GM23248 (cell line): ENCODE results near the gene GRHPR. TPM values are rescaled to one million over a fixed set of nuclear protein-coding genes. Genes with fewer than 3 reads are reported as not detected.

Experiments used
- DNase-seq: peaks from one replicate; pipeline ENCODE4 v3.0.0-alpha.2; 2015
- H2AFZ ChIP-seq: fragments of 200-600 bp; sonication (generic); 2 replicates; pipeline ENCODE4 v1.6.1; 2016; ENCODE audit warnings: antibody characterized with exemption
- H3F3A ChIP-seq: fragments of 200-600 bp; sonication (generic); 2 replicates; pipeline ENCODE4 v1.6.1; 2016; ENCODE audit warnings: mild to moderate bottlenecking, antibody characterized with exemption, mixed run types; ENCODE audit not compliant: insufficient read depth
- H3K27ac ChIP-seq: fragments of 200-600 bp; sonication (generic); 2 replicates; pipeline ENCODE4 v1.5.1; 2016; ENCODE audit warnings: mild to moderate bottlenecking
- H3K27me3 ChIP-seq: fragments of 200-600 bp; sonication (generic); replicated peaks from 2 replicates; pipeline ENCODE4 v1.6.1; 2016; ENCODE audit warnings: mild to moderate bottlenecking; ENCODE audit not compliant: insufficient read depth
- H3K36me3 ChIP-seq: fragments of 200-600 bp; sonication (generic); 2 replicates; pipeline ENCODE4 v1.6.1; 2016; ENCODE audit warnings: low read depth, mild to moderate bottlenecking
- H3K4me1 ChIP-seq: fragments of 200-600 bp; sonication (generic); 2 replicates; pipeline ENCODE4 v1.6.1; 2016; ENCODE audit warnings: mild to moderate bottlenecking; ENCODE audit not compliant: insufficient read depth
- H3K4me2 ChIP-seq: fragments of 200-600 bp; sonication (generic); one replicate; pipeline ENCODE4 v1.6.1; 2016; ENCODE audit warnings: mild to moderate bottlenecking; ENCODE audit not compliant: unreplicated experiment
- H3K4me3 ChIP-seq: fragments of 200-600 bp; sonication (generic); 2 replicates; pipeline ENCODE4 v1.5.1; 2016; ENCODE audit warnings: mild to moderate bottlenecking
- H3K79me2 ChIP-seq: fragments of 200-600 bp; sonication (generic); 2 replicates; pipeline ENCODE4 v1.6.1; 2016; ENCODE audit warnings: mild to moderate bottlenecking; ENCODE audit not compliant: insufficient read depth
- H3K9ac ChIP-seq: fragments of 200-600 bp; sonication (generic); 2 replicates; pipeline ENCODE4 v1.6.1; 2016; ENCODE audit warnings: mild to moderate bottlenecking
- H3K9me2 ChIP-seq: fragments of 200-600 bp; sonication (generic); 2 replicates; pipeline ENCODE4 v1.6.1; 2016; ENCODE audit warnings: mixed run types, mild to moderate bottlenecking, moderate library complexity; ENCODE audit not compliant: insufficient read depth
- H3K9me3 ChIP-seq: fragments of 200-600 bp; sonication (generic); one replicate; pipeline ENCODE4 v1.6.1; 2017; ENCODE audit warnings: low read depth
- H4K20me1 ChIP-seq: fragments of 200-600 bp; sonication (generic); 2 replicates; pipeline ENCODE4 v1.6.0; 2016; ENCODE audit not compliant: insufficient read depth
- EZH2 ChIP-seq: fragments of 200-600 bp; sonication (generic); IDR thresholded peaks from 2 replicates; pipeline ENCODE4 v1.6.1; 2018; ENCODE audit warnings: antibody characterized with exemption, mild to moderate bottlenecking; ENCODE audit not compliant: insufficient read depth, poor library complexity, severe bottlenecking
- EZH2phosphoT487 ChIP-seq: fragments of 200-600 bp; sonication (generic); IDR thresholded peaks from 2 replicates; pipeline ENCODE4 v1.6.1; 2018; ENCODE audit warnings: antibody characterized with exemption, moderate library complexity, mild to moderate bottlenecking, low read depth; ENCODE audit not compliant: insufficient read depth
- WGBS, 2 experiments: methylation state at CpG; one replicate each; pipeline ENCODE4 v1.1.6; 2015 to 2017; ENCODE audit warnings: low lambda C conversion rate in 2 of 2, low coverage in 1 of 2; ENCODE audit errors: missing lambda C conversion rate in 2 of 2; 5-methylcytosine and 5-hydroxymethylcytosine counted together
- in situ Hi-C: fragments of 300-500 bp; cut with MboI; formaldehyde crosslinking; loops from 2 replicates; pipeline ENCODE4 v1.15.0; 2020
- polyA plus RNA-seq: library from polyadenylated mRNA; unstranded; fragments of >200 nt; fragmentation: Nextera tagmentation; extraction: Ambion mirVana; gene quantifications from 2 replicates; pipeline ENCODE4 v1.2.1, GENCODE V29; 2016
- total RNA-seq: library from RNA; depleted of rRNA; stranded (reverse); fragments of >200 nt; shearing (Covaris generic); gene quantifications from 2 replicates; pipeline ENCODE4 v1.2.3, GENCODE V29; 2014

The GRHPR gene
- total and polyA plus RNA-seq, 2 experiments from 2014 or later = 124 to 146 TPM

GRCh38 chr9:37446401-37446800 lies 23.9 kb downstream of the GRHPR start:
- peaks cover 10% of the 10 kb centered on the region; the same call in 1 of the 2 replicates for H3K36me3 ChIP-seq
- no peaks in the 10 kb centered on the region for H4K20me1 ChIP-seq
- no peak for DNase-seq
- H3K9ac ChIP-seq = no peak overlapping the region
- TF ChIP-seq EZH2 (no peak), EZH2phosphoT487 (no peak)
- peaks cover 95% of the 10 kb centered on the region for H3K79me2 ChIP-seq
- in situ Hi-C loops = no loop called here
- H3K27ac ChIP-seq = no peak overlapping the region
- no peaks in the 10 kb centered on the region for H3K9me2 ChIP-seq
- no peaks in the 10 kb centered on the region for H3K9me3 ChIP-seq
- no peaks in the 10 kb centered on the region for H3K4me1 ChIP-seq
- 54 to 60% methylated on average over 4 of the region's 4 CpGs for WGBS, 2 experiments
- H3K4me2 ChIP-seq = no peak overlapping the region
- no peaks in the 10 kb centered on the region for H3K27me3 ChIP-seq
- no peaks in the 10 kb centered on the region for H3F3A ChIP-seq
- H3K4me3 ChIP-seq = no peak overlapping the region
- H2AFZ ChIP-seq = no peak overlapping the region

GRCh38 chr9:37447111-37447510 lies 24.6 kb downstream of the GRHPR start:
- in situ Hi-C loops = no loop called here
- Histone ChIP-seq H3K9me3 (no peaks in the 10 kb centered on the region), H3K79me2 (peaks cover 95% of the 10 kb centered on the region), H3K9ac (no peak overlapping the region), H3K4me2 (no peak overlapping the region), H2AFZ (no peak overlapping the region), H3K27ac (no peak overlapping the region), H3F3A (no peaks in the 10 kb centered on the region), H3K9me2 (no peaks in the 10 kb centered on the region), H3K27me3 (no peaks in the 10 kb centered on the region), H3K36me3 (peaks cover 3% of the 10 kb centered on the region; the same call in 1 of the 2 replicates), H3K4me1 (no peaks in the 10 kb centered on the region), H4K20me1 (no peaks in the 10 kb centered on the region), H3K4me3 (no peak overlapping the region)
- TF ChIP-seq EZH2 (no peak), EZH2phosphoT487 (no peak)
- no peak for DNase-seq

GRCh38 chr9:37449862-37450632 lies 27.6 kb downstream of the GRHPR start:
- peaks cover 97% of the 10 kb centered on the region for H3K79me2 ChIP-seq

GRCh38 chr9:37451628-37452027 lies 29.1 kb downstream of the GRHPR start:
- Histone ChIP-seq H4K20me1 (0 out of 2 replicates have a peak, but pooled peaks cover 19% of the 10 kb centered on the region), H3K9me3 (no peaks in the 10 kb centered on the region), H3K27ac (no peak overlapping the region), H3F3A (peaks cover 15% of the 10 kb centered on the region; the same call in 1 of the 2 replicates), H3K4me3 (no peak overlapping the region), H2AFZ (no peak overlapping the region), H3K9ac (no peak overlapping the region), H3K79me2 (peaks cover 99% of the 10 kb centered on the region), H3K36me3 (no peaks in the 10 kb centered on the region), H3K27me3 (no peaks in the 10 kb centered on the region), H3K4me1 (peaks cover 10% of the 10 kb centered on the region; the same call in 1 of the 2 replicates), H3K4me2 (no peak overlapping the region), H3K9me2 (no peaks in the 10 kb centered on the region)
- 97 to 98% methylated on average over 3 of the region's 3 CpGs for WGBS, 2 experiments
- TF ChIP-seq EZH2 (no peak), EZH2phosphoT487 (no peak)
- no peak for DNase-seq
- in situ Hi-C loops = no loop called here

More at GRCh38 chr9:37449862-37450632, 27.6 kb downstream of the GRHPR start:
- Histone ChIP-seq H3F3A (peaks cover 15% of the 10 kb centered on the region; the same call in 1 of the 2 replicates), H3K36me3 (no peaks in the 10 kb centered on the region; the same call in 1 of the 2 replicates), H3K9me3 (no peaks in the 10 kb centered on the region), H3K27me3 (no peaks in the 10 kb centered on the region), H3K4me1 (peaks cover 10% of the 10 kb centered on the region; the same call in 1 of the 2 replicates), H3K9ac (no peak overlapping the region), H3K27ac (no peak overlapping the region), H3K9me2 (no peaks in the 10 kb centered on the region), H2AFZ (no peak overlapping the region), H3K4me2 (no peak overlapping the region), H3K4me3 (no peak overlapping the region), H4K20me1 (0 out of 2 replicates have a peak, but pooled peaks cover 19% of the 10 kb centered on the region)
- in situ Hi-C loops = no loop called here
- WGBS, 2 experiments = 88 to 91% methylated on average over 12 of the region's 12 CpGs
- DNase-seq = no peak
- TF ChIP-seq EZH2 = no peak
- TF ChIP-seq EZH2phosphoT487 = no peak
